PFSK-1 (cell line): ENCODE measurements around the gene ORAI1.

ENCODE experiments used
- SIN3A ChIP-seq: IDR thresholded peaks from 2 replicates; pipeline ENCODE4 v1.6.1; 2012; ENCODE audit warnings: mild to moderate bottlenecking, low read length, moderate library complexity, borderline replicate concordance; ENCODE audit not compliant: insufficient read depth
- TAF1 ChIP-seq: IDR thresholded peaks from 2 replicates; pipeline ENCODE4 v1.6.1; 2012; ENCODE audit warnings: low read length, control low read depth, borderline replicate concordance; ENCODE audit not compliant: insufficient read depth

DNA sequence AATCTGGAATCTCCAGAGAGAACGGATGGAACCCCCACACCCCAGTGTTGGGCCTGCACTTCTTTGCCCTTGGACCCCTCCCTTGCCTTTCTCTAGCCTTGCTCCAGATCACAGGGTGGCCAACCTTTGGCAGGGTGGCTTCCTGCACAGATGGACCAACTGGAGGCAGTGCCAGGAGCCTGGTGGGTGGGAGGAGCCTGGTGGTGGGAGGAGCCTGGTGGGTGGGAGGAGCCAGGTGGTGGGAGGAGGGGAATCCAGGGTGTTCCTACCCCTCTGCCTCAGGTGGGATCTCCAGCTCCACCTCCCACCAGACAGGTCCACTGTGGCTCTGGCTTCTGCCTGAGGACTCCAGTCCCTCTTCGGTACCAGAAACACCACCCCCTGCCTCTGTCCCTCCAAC, 15.0 kb upstream of the ORAI1 start:
- TF ChIP-seq TAF1, result no peak
- TF ChIP-seq SIN3A, result no peak
